Muscle layer of duodenum (tissue), 2 donors: ENCODE data around the gene PTPRG.

Source experiments
- H3K27ac ChIP-seq: one replicate; pipeline ENCODE4 v1.7.0; 2013; ENCODE audit warnings: mild to moderate bottlenecking, low read length
- H3K27me3 ChIP-seq: one replicate; pipeline ENCODE4 v1.7.0; 2013; ENCODE audit warnings: low read depth, mild to moderate bottlenecking, control low read depth, low read length
- H3K36me3 ChIP-seq, 2 donors: one replicate each; pipeline ENCODE4 v1.7.0; 2013; ENCODE audit warnings: low read length in 2 of 2, control low read depth in 1 of 2, mild to moderate bottlenecking in 1 of 2; ENCODE audit not compliant: insufficient read depth in 2 of 2, control insufficient read depth in 1 of 2
- H3K4me1 ChIP-seq, 2 donors: one replicate each; pipeline ENCODE4 v1.7.0; 2013; ENCODE audit warnings: low read length in 2 of 2, mild to moderate bottlenecking in 2 of 2, control low read depth in 1 of 2, moderate library complexity in 1 of 2; ENCODE audit not compliant: insufficient read depth in 2 of 2, control insufficient read depth in 1 of 2
- H3K4me3 ChIP-seq, 2 donors: one replicate each; pipeline ENCODE4 v1.7.0; 2013; ENCODE audit warnings: low read length in 2 of 2, low read depth in 1 of 2, mild to moderate bottlenecking in 1 of 2
- H3K9me3 ChIP-seq, 2 donors: one replicate each; pipeline ENCODE4 v1.7.0; 2013; ENCODE audit warnings: low read length in 2 of 2, control low read depth in 1 of 2, mild to moderate bottlenecking in 1 of 2; ENCODE audit not compliant: control insufficient read depth in 1 of 2
- donor health status: healthy.

PTPRG gene

DNA sequence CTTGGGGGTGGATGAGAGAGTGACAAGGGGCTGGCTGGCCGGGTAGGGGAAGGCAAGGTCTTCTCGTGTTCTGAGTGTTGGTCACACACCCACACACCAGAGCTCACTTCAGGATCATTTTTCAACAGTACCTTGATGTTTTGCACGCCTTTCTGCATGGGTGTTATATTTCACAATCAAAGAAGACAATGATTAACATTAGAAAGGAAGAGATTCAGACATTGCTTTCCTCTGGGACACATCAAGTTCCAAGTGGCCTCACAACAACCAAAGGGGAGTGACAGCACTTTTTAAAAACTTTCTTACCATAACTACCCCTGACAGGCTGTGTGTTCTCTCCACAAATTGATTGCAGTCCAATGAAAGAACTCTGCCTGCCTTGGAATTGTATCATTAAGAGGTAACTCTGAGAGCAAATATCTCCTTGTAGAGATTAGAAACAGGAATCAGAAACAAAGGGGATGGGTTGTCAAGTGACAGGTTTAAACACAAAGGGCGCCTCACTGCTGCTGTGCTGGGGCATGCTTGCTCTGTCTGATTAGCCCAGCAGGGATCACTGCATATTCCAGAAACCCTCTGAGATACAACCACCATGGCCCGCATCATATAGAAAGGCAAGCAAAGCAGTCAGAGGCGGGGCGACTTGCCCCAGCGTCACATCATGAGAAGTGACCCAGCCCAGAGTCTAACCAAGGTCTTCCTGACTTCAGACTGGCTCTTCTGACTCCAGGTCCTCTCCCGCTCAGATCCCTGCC, 581.1 kb downstream of the PTPRG start:
- Histone ChIP-seq H3K27ac (no peak overlapping the region), H3K4me1 (no peaks in the 10 kb centered on the region), H3K4me3 (no peak overlapping the region), H3K36me3 (no peaks in the 10 kb centered on the region), H3K27me3 (no peaks in the 10 kb centered on the region), H3K9me3 (no peaks in the 10 kb centered on the region)

DNA sequence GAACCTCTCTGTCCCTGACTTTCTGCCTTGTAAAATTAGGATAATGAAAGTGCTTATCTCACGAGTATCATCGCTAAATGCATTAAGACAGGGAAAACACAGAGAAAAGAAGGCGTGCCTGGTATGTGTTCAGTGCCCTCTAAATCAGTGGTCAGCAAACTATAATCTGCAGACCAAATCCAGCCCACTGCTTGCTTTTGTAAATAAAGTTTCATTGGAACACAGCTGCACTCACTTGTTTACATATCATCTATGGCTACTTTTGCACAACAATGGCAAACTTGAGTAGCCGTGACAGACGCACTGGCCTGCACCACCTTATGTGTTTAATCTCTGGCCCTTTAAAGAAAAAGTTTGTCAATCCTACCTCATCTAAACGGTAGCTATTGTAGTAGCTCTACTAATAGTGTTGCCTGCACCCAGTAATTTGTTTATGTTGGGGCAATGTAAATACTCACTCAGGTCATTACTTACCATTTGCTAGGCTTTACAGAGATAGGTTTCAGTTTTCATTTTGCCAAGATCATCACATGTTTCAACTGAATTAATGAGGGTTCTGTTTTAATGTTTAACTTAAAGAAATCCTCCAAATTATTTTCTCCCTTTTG, 582.6 kb downstream of the PTPRG start:
- Histone ChIP-seq H3K36me3 (no peaks in the 10 kb centered on the region), H3K4me1 (no peaks in the 10 kb centered on the region), H3K4me3 (no peak overlapping the region), H3K9me3 (no peaks in the 10 kb centered on the region), H3K27me3 (no peaks in the 10 kb centered on the region), H3K27ac (no peak overlapping the region)

DNA sequence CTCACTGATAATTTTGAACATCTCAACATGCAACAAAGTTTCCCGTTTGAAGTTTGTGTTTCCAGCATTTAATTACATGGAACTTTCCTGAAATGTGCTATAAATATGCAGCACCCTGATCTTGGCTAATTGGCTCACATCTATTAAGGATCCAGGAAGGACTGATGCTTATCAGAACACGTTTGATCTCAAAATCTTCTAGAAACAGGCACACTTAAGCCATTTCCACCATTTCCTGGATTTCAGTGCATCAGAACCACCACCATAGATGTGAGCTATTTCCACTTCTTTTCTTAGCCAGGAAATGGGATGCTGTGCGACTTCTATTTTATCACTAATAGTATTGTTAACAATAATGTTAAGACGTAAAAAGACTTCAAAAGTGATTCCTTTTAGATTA, 583.1 kb downstream of the PTPRG start:
- Histone ChIP-seq H3K4me3 (no peak overlapping the region), H3K4me1 (no peaks in the 10 kb centered on the region)

DNA sequence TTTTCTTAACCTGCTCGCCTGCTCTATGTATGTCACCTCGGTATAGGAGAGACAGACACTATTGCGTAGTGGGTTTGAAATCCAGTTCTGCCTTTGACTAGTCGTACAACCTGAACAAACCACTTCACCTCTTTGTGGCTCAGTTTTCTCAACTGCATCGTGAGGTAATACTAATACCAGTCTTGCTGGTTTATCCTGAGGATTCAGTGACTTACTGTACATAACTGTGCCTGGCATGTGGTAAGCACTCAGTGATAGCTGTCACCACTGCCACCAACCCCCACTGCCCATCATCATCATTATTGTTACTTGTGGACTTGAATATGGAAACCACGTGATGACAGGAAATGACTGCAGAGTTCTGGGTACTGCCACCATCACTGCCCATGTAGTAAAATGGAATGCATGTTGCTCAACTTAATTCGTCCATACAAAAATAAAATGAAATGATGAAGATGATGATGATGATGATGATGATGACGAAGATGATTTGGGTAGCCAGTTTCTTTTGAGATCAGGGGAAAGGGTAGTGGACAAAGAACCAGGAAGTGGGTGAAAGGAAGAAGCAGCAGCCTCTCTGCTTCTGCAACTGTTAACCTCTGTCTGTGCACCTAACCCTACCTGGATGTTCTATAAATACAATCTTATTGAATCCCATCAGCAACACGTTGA, 583.9 kb downstream of the PTPRG start:
- no peaks in the 10 kb centered on the region for H3K9me3 ChIP-seq
- no peaks in the 10 kb centered on the region for H3K27me3 ChIP-seq
- H3K4me3 ChIP-seq, result no peak overlapping the region
- H3K4me1 ChIP-seq, result no peaks in the 10 kb centered on the region
- no peaks in the 10 kb centered on the region for H3K36me3 ChIP-seq
- no peak overlapping the region for H3K27ac ChIP-seq

More for the DNA sequence above, 583.1 kb downstream of the PTPRG start:
- Histone ChIP-seq H3K27me3 (no peaks in the 10 kb centered on the region), H3K9me3 (no peaks in the 10 kb centered on the region), H3K27ac (no peak overlapping the region), H3K36me3 (no peaks in the 10 kb centered on the region)

DNA sequence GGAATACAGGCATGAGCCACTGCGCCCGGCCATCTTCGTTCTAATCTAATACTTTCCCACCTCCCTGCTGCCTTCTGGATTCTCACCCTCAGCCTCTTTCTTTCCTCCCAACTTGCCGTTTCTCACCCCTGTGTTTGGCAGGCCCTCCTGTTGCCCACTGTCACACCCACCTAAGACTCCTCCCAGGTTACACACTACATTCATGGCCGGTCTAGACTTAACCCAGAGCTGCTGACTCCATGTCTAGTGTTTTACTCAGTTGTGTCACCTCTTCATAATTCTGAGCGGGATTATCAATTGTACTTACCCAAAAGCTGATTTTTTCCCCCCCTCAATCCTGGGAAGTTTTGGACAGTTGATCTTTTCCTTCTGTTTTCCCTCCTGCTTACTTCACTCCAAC, 588.2 kb downstream of the PTPRG start:
- no peak overlapping the region for H3K4me3 ChIP-seq

DNA sequence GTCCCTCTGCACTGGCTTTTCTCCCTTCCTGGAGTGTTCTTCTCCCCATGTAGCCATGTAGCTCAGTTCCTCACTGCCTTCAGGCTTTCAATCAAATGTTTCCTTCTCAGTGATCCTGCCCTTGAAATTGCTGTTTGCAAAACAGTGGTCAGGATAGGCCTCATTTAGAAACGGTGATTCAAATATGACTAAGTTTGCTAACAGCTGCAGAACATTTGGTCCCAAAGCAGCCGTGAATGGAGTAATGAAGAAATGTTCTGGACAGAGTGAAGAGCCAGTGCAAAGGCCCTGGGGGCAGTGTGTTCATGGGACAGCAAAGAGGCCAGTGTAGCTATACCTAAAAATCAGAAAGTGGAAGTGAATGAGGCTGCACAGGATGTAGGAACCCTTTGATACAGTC, 588.6 kb downstream of the PTPRG start:
- no peaks in the 10 kb centered on the region for H3K27me3 ChIP-seq
- H3K36me3 ChIP-seq, result no peaks in the 10 kb centered on the region
- H3K4me3 ChIP-seq, result no peak overlapping the region
- H3K27ac ChIP-seq, result no peak overlapping the region
- H3K4me1 ChIP-seq, result no peaks in the 10 kb centered on the region
- H3K9me3 ChIP-seq, result no peaks in the 10 kb centered on the region

More for the DNA sequence above, 588.2 kb downstream of the PTPRG start:
- no peaks in the 10 kb centered on the region for H3K27me3 ChIP-seq
- H3K9me3 ChIP-seq, result no peaks in the 10 kb centered on the region
- no peaks in the 10 kb centered on the region for H3K36me3 ChIP-seq
- H3K4me1 ChIP-seq, result no peaks in the 10 kb centered on the region
- no peak overlapping the region for H3K27ac ChIP-seq

DNA sequence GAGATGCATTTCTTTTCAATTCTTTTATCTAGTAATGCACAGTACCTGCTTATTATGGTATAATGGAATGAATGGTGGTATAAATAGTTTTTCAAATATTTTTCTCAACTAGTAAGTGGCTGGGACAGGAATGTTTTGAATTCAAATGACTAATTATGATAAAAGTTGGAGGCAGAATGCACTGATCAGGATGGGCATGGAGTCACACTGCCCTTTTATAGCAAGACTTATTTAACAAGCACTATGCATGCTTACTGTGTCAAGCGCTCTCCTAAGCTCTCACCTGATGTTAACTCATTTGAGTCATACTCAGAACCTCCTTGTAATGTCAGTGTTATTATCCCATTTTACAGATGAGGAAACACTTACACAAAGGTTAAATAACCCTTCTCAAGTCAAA, 590.2 kb downstream of the PTPRG start:
- H3K27me3 ChIP-seq, result no peaks in the 10 kb centered on the region
- no peak overlapping the region for H3K4me3 ChIP-seq
- no peaks in the 10 kb centered on the region for H3K4me1 ChIP-seq
- H3K9me3 ChIP-seq, result no peaks in the 10 kb centered on the region
- H3K27ac ChIP-seq, result no peak overlapping the region
- no peaks in the 10 kb centered on the region for H3K36me3 ChIP-seq

DNA sequence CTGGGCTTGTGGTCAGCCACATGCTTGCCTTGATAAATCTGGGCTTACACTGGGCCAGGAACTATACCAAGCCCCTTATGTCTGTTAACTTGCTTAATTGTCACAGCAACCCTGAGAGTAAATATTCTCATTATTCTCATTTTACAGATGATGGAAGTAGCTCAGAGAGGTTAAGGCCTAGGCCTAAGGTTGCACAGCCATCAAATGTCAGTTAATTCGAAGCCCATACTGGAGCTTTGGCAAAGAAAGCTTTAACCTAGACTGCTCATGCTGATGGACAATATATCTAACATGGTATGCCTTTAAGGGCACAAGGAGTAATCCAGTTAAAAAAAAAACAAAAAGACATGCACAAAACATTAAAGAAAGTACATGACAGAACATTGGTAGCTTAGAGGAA, 591.9 kb downstream of the PTPRG start:
- H3K27ac ChIP-seq, result no peak overlapping the region
- no peaks in the 10 kb centered on the region for H3K4me1 ChIP-seq
- no peaks in the 10 kb centered on the region for H3K27me3 ChIP-seq
- H3K9me3 ChIP-seq, result no peaks in the 10 kb centered on the region
- no peak overlapping the region for H3K4me3 ChIP-seq
- H3K36me3 ChIP-seq, result peaks cover 0 to 5% of the 10 kb centered on the region in 2 donors

DNA sequence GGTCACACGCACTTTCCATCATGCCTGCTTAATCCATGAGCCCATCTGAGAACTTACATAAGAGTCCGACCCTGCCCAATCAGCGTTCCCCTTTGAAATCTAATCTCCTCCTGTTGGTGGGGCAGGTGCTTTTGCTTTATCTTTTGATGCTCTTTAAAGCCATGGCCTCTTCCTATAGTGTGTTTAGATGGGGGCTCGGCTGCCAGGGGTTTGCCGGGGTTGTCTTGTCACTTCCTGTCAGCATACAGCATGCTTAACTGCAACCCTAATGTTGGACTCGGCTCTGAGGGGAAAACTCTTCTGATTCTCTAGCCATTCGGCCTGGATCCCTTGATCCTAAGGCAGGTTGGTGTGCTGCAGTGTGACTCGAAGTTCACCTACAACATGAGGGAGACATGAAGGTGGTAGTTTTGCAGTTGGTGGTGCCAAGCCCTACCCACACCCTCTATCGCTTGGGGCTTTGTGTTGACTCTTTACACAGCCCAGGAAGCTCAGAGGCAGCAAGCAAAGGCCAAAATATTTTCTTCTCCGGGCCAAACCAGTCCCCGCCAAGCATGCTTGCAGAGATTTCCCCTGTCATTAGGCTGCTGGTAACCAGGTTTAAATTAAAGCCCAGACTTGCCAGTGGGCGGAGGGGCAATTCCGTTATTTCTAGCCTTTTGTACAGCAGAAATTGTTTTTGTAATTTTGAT, 593.2 kb downstream of the PTPRG start:
- Histone ChIP-seq H3K4me1 (peaks cover 0 to 10% of the 10 kb centered on the region in 2 donors), H3K27me3 (no peaks in the 10 kb centered on the region), H3K27ac (no peak overlapping the region), H3K36me3 (peaks cover 0 to 5% of the 10 kb centered on the region in 2 donors), H3K4me3 (no peak overlapping the region), H3K9me3 (no peaks in the 10 kb centered on the region)

DNA sequence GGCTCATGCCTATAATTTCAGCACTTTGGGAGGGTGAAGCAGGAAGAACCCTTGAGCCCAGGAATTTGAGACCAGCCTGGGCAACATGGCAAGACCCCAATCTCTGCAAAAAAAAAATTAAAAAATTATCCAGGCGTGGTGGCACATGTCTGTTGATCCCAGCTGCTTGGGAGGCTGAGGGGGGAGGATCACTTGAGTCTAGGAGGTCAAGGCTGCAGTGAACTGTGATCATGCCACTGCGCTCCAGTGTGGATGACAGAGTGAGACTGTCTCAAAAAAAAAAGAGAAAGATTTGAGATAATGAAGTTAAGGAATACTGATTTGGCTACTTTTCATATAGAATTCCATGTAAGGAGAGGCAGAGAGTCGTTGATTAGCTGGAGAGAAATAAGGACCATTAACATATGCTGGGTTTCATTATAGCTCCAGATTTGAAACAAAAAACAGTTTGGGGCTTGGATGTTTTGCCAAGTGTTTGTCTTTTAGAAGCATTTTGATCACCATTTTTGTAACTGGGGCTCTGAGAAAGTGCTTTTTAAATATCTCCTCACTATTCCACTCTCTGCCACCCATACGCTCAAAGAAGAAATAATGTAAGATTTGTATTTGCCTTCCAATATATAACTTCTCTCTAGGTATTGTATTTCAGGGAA, 597.8 kb downstream of the PTPRG start:
- H3K36me3 ChIP-seq, result peaks cover 0 to 11% of the 10 kb centered on the region in 2 donors
- H3K9me3 ChIP-seq, result no peaks in the 10 kb centered on the region
- no peak overlapping the region for H3K4me3 ChIP-seq
- H3K4me1 ChIP-seq, result peaks cover 0 to 23% of the 10 kb centered on the region in 2 donors
- peak overlapping the region; percentile 52 for H3K27ac ChIP-seq
- no peaks in the 10 kb centered on the region for H3K27me3 ChIP-seq

DNA sequence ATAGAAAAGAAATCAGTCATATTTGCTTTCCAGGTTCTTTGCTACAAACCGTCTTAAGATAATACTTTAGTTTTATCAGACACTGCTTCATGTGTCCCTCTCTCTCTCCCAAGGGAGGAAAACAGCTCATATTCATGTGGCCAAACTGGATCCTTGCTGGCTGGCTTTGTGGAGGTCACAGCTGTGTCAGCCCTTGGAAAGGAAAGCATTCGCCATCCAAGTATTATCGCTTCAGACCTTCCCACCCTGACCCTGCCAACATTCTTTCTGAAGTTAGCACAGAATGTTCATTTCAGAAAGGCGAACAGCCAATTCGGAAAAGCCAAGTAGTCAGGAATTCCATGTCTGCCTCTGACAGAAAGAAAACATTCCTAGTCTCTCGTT, 598.3 kb downstream of the PTPRG start:
- Histone ChIP-seq H3K4me3 (no peak overlapping the region), H3K27ac (peak overlapping the region; percentile 52), H3K4me1 (peaks cover 0 to 23% of the 10 kb centered on the region in 2 donors)

More for the DNA sequence above, 598.3 kb downstream of the PTPRG start:
- no peaks in the 10 kb centered on the region for H3K27me3 ChIP-seq
- H3K9me3 ChIP-seq, result no peaks in the 10 kb centered on the region
- peaks cover 0 to 11% of the 10 kb centered on the region in 2 donors for H3K36me3 ChIP-seq
